ENCODE results near the gene SPATA4. TPM values are rescaled to one million over a fixed set of nuclear protein-coding genes. Genes with fewer than 3 reads are reported as not detected.

Gene SPATA4
- total and polyA plus RNA-seq, 2 experiments from 2014 or later = not detected

DNA sequence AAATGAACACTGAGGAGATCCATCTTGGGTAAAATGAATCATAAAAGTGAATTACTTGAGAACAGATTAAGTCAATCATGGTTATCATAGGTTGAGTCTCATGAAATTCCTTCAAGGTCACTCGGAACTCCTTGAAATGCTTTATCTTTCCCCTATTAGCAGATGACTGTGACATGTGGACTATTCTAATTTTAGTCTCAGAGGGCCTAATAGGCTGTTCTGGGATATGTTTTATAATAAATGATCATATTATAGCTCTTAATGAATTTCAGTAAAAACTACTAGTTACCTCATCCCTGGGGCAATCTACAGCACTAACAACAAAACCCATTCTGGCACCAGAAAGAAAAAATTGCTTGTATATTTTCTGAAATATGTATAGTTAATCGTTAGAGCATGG lies 44.7 kb downstream of the SPATA4 start:
- H3K36me3 ChIP-seq (replicated peaks; ENCODE audit: insufficient read depth, low read depth) = no peaks in the 10 kb centered on the region
- no peaks in the 10 kb centered on the region for H3K79me2 ChIP-seq
- H4K20me1 ChIP-seq (ENCODE audit: insufficient read depth, poor library complexity, severe bottlenecking) = no peaks in the 10 kb centered on the region
- no peak overlapping the region for H3K4me2 ChIP-seq
- no peaks in the 10 kb centered on the region for H3K27me3 ChIP-seq
- WGBS (ENCODE audit: low lambda C conversion rate, missing lambda C conversion rate) = 75% methylated on average over 2 of the region's 2 CpGs
- H3K27ac ChIP-seq = no peak overlapping the region
- no peaks in the 10 kb centered on the region for H3K4me1 ChIP-seq (ENCODE audit: insufficient read depth)
- no peak for DNase-seq (ENCODE audit: low spot score)
- H3K4me3 ChIP-seq = no peak overlapping the region
- H3K9me2 ChIP-seq (replicated peaks; ENCODE audit: insufficient read depth) = no peaks in the 10 kb centered on the region
- TF ChIP-seq, protein P1, sequence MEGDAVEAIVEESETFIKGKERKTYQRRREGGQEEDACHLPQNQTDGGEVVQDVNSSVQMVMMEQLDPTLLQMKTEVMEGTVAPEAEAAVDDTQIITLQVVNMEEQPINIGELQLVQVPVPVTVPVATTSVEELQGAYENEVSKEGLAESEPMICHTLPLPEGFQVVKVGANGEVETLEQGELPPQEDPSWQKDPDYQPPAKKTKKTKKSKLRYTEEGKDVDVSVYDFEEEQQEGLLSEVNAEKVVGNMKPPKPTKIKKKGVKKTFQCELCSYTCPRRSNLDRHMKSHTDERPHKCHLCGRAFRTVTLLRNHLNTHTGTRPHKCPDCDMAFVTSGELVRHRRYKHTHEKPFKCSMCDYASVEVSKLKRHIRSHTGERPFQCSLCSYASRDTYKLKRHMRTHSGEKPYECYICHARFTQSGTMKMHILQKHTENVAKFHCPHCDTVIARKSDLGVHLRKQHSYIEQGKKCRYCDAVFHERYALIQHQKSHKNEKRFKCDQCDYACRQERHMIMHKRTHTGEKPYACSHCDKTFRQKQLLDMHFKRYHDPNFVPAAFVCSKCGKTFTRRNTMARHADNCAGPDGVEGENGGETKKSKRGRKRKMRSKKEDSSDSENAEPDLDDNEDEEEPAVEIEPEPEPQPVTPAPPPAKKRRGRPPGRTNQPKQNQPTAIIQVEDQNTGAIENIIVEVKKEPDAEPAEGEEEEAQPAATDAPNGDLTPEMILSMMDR (IDR thresholded peaks at IDR 0.05; ENCODE audit: poor library complexity) = no peak
- no peak for TF ChIP-seq EZH2 (IDR thresholded peaks at IDR 0.05; ENCODE audit: borderline replicate concordance)
- TF ChIP-seq EZH2phosphoT487 (IDR thresholded peaks at IDR 0.05; ENCODE audit: low read depth, severe bottlenecking, unreplicated experiment) = no peak
- H3K9me3 ChIP-seq (ENCODE audit: low read depth) = no peaks in the 10 kb centered on the region
- no peak overlapping the region for H2AFZ ChIP-seq

DNA sequence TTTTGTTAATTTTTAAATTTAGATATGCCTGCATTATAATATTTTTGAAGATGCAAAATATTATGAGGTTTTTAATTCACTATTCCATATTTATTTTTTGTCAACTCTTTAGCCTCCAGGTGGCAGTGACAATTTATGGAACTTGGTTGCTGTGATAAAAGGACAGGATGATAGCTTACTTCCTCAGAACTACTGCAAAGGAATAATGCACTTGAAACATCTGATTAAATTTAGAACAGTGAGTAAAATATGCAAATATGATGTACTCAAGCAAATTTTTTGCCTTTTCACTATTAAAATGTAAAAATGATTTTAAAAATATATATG lies 45.1 kb downstream of the SPATA4 start:
- no peaks in the 10 kb centered on the region for H3K79me2 ChIP-seq
- no peak overlapping the region for H3K4me2 ChIP-seq
- no peak overlapping the region for H3K27ac ChIP-seq
- no peaks in the 10 kb centered on the region for H3K36me3 ChIP-seq (replicated peaks; ENCODE audit: insufficient read depth, low read depth)
- H4K20me1 ChIP-seq (ENCODE audit: insufficient read depth, poor library complexity, severe bottlenecking) = no peaks in the 10 kb centered on the region
- H3K27me3 ChIP-seq = no peaks in the 10 kb centered on the region
- H3K4me3 ChIP-seq = no peak overlapping the region
- TF ChIP-seq, protein P1 (IDR thresholded peaks at IDR 0.05; ENCODE audit: poor library complexity) = peak; percentile 41
- TF ChIP-seq EZH2 (IDR thresholded peaks at IDR 0.05; ENCODE audit: borderline replicate concordance) (no peak), EZH2phosphoT487 (IDR thresholded peaks at IDR 0.05; ENCODE audit: low read depth, severe bottlenecking, unreplicated experiment) (no peak)
- no peaks in the 10 kb centered on the region for H3K4me1 ChIP-seq (ENCODE audit: insufficient read depth)
- peak; percentile 10 for DNase-seq (ENCODE audit: low spot score)
- no peak overlapping the region for H2AFZ ChIP-seq
- no peaks in the 10 kb centered on the region for H3K9me2 ChIP-seq (replicated peaks; ENCODE audit: insufficient read depth)
- no peaks in the 10 kb centered on the region for H3K9me3 ChIP-seq (ENCODE audit: low read depth)

DNA sequence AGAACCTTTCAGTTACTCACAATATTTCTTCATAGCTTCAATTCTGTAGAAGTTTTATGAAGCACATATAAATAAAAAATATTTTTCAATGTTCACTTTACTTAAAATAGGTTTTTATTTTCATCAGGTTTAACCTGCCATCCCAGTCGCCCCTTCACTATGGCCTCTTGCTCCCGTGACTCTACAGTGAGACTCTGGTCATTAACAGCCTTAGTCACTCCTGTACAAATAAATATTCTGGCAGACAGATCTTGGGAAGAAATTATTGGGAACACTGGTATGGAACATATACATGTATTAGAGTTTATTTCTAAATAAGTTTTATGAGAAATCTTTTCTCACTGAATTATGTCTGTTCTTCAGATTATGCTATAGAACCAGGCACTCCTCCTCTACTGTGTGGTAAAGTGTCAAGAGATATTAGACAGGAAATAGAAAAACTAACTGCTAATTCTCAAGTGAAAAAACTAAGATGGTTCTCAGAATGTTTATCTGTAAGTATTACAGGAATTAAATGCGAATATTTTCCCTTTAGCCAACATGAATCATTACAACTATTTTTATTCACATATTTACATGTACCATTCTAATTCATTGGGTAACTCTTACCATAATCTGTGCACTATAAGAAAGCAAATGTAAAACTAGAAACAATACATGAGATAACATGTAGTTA lies 45.6 kb downstream of the SPATA4 start:
- Histone ChIP-seq H2AFZ (no peak overlapping the region), H3K36me3 (replicated peaks; ENCODE audit: insufficient read depth, low read depth) (no peaks in the 10 kb centered on the region), H3K9me3 (ENCODE audit: low read depth) (no peaks in the 10 kb centered on the region), H4K20me1 (ENCODE audit: insufficient read depth, poor library complexity, severe bottlenecking) (no peaks in the 10 kb centered on the region), H3K4me2 (no peak overlapping the region), H3K79me2 (no peaks in the 10 kb centered on the region), H3K9me2 (replicated peaks; ENCODE audit: insufficient read depth) (no peaks in the 10 kb centered on the region), H3K27ac (no peak overlapping the region), H3K4me3 (no peak overlapping the region), H3K27me3 (no peaks in the 10 kb centered on the region), H3K4me1 (ENCODE audit: insufficient read depth) (no peaks in the 10 kb centered on the region)
- TF ChIP-seq EZH2phosphoT487 (IDR thresholded peaks at IDR 0.05; ENCODE audit: low read depth, severe bottlenecking, unreplicated experiment) = no peak
- TF ChIP-seq, protein P1 (IDR thresholded peaks at IDR 0.05; ENCODE audit: poor library complexity) = no peak
- no peak for TF ChIP-seq EZH2 (IDR thresholded peaks at IDR 0.05; ENCODE audit: borderline replicate concordance)
- DNase-seq (ENCODE audit: low spot score) = no peak
- 66% methylated on average over 3 of the region's 3 CpGs for WGBS (ENCODE audit: low lambda C conversion rate, missing lambda C conversion rate)

Measured in hepatocyte (in vitro differentiated cells).